GM19193 (cell line): Measurements from ENCODE around the gene DDIT4.
A peak's percentile ranks its signal among the peaks of the same experiment; 100 is the strongest.

Experiments
- POLR2A ChIP-seq: IDR thresholded peaks from 4 replicates; pipeline ENCODE4 v1.6.1; 2011; ENCODE audit not compliant: insufficient read depth, insufficient read length; ENCODE audit errors: extremely low read depth

DDIT4 gene

GRCh38 chr10:72275351-72276012 lies 1.8 kb downstream of the DDIT4 start:
- TF ChIP-seq POLR2A, result peak; percentile 48

DNA sequence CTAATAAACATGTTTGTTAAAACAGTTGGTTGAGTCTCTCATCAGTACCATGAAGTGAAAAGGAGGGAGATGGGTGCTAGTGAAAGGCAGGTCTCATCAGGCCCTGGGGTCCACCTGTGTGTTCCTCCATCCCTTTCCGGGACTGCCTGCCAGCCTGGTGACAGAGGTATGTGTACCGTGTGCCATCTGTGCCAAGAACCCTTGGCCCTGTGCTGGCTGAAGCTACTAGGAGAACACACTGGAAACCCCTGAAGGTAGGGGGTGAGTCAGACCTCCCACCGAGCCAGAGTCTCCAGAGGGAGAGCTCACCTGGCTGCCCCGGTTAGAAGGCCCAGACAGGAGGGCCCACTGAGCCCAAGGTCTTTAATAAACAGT lies 2.3 kb downstream of the DDIT4 start:
- no peak for TF ChIP-seq POLR2A

- peak; percentile 61 for TF ChIP-seq POLR2A
Observed at GRCh38 chr10:72276421-72277339, 3.0 kb downstream of the DDIT4 start.

GRCh38 chr10:72277340-72277995 lies 3.7 kb downstream of the DDIT4 start:
- TF ChIP-seq POLR2A, result no peak

DNA sequence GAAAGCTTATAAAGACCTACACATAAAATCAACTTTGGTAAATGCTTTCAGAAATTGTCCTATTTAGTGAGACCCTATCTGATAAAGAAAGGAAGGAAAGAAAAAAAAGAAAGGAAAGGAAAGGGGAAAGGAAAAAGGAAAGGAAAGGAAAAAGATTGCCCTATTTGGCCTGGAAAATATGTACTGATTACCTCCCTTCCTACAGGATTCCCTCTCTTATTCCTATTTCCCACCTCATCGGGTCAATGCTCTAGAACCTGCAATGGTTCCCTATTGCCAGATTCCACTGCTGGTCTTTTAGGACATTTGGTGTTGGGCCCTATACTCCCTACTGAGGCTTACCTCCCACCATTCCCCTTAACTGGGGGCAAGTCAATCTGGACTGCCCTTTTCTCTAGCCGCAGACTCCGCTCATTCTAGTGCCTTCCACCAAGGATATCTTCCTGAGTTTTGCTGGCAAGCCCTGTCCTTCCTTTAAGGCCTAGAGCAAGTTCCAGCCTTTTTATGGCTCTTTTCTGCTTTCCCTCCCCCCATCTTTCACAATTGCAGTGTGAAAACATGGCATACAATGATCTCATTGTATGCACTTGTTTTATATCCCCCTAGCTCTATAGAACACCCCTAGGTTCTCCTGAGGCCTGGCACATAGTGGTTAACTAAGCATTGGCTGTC lies 4.4 kb downstream of the DDIT4 start:
- TF ChIP-seq POLR2A, result no peak

- no peak for TF ChIP-seq POLR2A
Observed at GRCh38 chr10:72278668-72279393, 5.1 kb downstream of the DDIT4 start.

GRCh38 chr10:72283131-72283530 lies 9.4 kb downstream of the DDIT4 start:
- TF ChIP-seq POLR2A, result no peak

DNA sequence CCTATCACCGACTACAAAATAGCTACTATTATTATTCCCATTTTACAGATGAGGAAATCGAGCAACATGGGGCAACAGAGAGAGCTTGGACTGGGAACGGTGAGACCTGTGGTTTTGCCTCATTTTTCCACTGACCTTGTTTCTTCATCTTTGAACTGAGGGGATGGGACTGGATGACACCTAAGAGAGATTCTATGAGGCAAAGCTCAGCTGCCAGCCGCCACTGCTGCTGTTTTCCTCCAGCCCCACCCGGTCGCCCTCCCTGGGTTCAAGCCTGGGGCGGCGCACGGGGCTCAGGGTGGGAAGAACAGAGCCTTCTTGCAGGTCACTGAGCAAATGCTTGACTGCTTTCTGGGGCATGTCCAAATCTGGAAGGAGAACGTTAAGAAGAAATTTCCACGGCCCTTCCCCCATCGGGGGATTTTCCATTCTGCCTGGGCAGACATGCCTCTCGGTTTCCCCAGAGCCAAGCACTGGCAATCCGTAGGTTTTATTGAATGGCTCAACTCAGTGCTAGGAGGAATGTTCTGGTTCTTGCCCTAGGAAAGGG lies 12.3 kb downstream of the DDIT4 start:
- TF ChIP-seq POLR2A, result no peak

DNA sequence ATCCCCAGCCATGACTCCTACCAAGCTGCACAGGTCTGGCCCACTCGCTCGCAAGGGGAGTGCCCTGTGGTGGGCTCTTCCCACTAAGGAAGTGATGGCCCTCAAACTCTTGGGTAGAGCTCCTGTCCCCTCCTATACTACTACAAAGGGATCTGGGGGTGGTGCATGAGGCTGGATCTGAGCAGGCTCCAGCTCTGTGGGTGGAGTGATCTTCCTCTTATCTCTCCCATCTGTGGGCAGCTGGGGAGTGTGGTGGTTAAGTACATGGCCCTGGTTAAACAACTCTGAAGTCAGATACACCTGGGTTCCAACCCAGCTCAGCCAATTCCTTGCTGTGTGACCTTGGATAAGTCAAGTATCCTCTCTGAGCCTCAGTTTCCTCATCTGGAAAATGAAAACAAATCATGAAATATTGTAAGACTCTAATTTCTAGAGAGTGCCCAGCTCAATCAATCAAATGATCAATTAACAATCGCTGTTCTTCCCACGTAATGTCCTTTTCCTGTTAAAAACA lies 17.4 kb downstream of the DDIT4 start:
- no peak for TF ChIP-seq POLR2A

DNA sequence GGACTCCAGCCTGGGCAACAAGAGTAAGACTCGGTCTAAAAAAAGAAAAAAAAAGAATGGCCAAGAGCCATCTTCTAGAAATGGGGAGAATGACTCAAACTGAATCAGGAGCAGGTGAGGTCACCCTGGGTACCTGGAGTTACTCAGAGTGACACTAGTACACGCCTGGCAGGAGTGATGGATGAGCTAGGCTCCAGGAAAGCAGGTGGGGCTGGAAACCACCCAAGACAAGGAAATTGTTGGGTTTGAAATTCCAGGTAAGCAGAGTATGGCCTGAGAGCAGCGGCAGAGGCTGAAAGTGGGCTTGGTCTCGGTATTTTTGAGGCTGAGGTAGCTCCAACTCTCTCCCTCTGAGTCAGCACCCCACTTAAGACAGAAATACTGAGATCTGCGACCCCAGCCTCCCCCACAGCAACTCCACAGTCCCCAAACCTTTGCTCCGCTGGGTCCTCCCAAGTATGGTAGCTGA lies 18.5 kb downstream of the DDIT4 start:
- TF ChIP-seq POLR2A, result no peak

DNA sequence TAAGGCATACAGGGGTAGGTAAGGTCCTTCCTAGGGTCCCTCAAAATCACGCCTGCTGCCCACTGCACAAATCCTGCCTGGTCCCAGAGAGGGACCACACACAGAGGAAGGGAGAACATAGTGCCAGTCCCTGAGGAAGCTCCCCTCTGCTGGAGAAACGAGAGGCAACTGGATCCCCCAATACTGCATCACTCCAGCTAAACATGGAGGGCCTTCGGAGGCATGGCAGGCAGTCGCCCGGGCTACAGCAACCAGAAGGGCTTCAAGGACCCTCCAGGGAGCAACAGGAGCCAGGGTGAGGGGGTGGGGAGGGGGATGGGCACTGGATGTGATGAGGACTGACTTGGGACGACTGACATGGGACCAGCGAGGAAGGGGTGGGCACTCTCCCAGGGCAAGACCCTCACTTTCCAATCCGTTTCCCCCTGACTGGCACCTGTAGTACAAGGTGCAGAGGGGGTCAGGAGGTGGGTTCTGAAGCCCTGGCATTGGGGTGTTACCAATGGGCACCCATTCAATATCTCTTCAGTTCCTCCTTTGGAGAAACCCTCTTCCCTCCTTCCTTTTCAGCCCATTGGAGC lies 21.7 kb downstream of the DDIT4 start:
- TF ChIP-seq POLR2A, result no peak

DNA sequence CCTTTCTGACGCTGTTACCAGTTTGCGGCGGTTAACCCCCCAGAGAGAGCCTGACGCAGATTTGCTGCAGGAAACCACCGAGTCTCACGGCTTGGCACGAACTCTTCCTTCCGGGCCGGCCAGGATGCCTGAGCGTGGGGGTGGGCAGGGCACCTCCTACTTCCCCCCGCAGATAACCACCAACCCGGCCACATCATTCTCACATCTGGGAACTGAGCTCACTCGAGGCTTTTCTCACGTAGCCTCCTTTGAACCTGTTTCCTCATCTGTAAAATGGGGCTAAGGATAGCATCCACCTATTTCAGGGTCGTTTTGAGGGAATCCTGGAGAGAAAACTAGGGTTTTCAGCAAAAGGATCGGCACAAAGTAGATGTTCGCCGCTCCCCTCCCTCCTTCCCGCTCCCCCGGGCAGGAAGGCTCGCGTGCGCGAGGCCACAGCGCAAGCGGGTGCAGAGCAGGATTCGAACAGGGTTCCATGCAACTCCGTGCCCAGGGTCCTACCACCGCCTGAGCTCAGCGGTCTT lies 23.6 kb downstream of the DDIT4 start:
- peak; percentile 76 for TF ChIP-seq POLR2A

DNA sequence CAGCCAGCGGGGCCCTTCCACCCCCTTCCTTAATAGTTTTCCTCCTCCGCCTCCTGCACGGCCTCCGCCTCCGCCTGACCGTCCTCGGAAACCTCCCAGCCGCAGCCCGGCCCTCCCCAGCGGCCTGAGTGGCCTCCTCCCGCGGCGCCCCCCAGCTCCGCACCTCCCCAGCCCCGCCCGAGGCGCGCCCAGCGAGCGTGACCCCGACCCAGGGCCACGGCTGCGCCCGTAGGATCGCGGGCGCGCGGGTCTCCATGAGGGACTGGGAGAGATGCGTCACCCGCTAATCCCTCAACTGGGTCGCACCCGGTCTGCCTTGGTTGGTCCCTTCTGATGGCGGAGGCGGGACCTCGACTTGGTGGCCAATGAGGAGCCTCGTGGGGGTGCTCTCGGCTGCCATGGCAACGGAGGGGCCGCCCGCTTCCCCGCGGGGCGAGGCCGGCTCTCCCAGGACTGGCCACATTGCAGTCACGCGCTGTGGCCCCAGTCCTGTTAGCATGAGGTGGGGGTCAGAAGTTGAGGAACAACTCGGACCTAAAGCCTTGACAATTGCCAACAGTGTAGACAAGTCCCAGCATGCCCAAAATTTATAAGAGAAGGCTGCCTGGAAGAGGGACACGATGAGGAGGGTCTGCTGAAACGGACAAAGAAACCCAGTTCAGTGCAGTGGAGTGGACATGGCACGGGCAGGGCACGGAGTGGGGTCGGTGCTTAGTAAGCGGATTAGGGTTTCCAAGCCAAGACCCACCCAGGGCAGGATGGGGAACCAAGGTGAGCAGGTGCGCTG lies 24.3 kb downstream of the DDIT4 start:
- TF ChIP-seq POLR2A, result peak; percentile 86
